GM21786 (cell line): Measurements from ENCODE around the gene MYCN.

Source experiments
- ATAC-seq: cut with Tn5 transposase; IDR thresholded peaks from one replicate; pipeline ENCODE4 v1.9.1; 2021; ENCODE audit not compliant: unreplicated experiment

Gene MYCN

GRCh38 chr2:15930589-15931318 is 9.6 kb upstream of the MYCN start:
- no peak for ATAC-seq

- ATAC-seq: no peak
Measured at GRCh38 chr2:15931319-15931890, 8.9 kb upstream of the MYCN start.

- no peak for ATAC-seq
Measured at GRCh38 chr2:15931950-15932349, 8.4 kb upstream of the MYCN start.

GRCh38 chr2:15932394-15933183 is 7.8 kb upstream of the MYCN start:
- ATAC-seq: no peak

- ATAC-seq: no peak
Measured at GRCh38 chr2:15933184-15933845, 7.0 kb upstream of the MYCN start.

- no peak for ATAC-seq
Measured at GRCh38 chr2:15934291-15934945, 5.9 kb upstream of the MYCN start.

- ATAC-seq: no peak
Measured at GRCh38 chr2:15935189-15935588, 5.2 kb upstream of the MYCN start.

- no peak for ATAC-seq
Measured at GRCh38 chr2:15935675-15936074, 4.7 kb upstream of the MYCN start.

GRCh38 chr2:15936277-15937104 is 3.9 kb upstream of the MYCN start:
- ATAC-seq: no peak

GRCh38 chr2:15937105-15937881 is 3.1 kb upstream of the MYCN start:
- no peak for ATAC-seq

GRCh38 chr2:15937882-15938802 is 2.2 kb upstream of the MYCN start:
- ATAC-seq: no peak

- ATAC-seq: no peak
Measured at GRCh38 chr2:15938803-15939555, 1.4 kb upstream of the MYCN start.

GRCh38 chr2:15939556-15939853 is 845 bp upstream of the MYCN start:
- ATAC-seq: peak; percentile 52

GRCh38 chr2:15940661-15941480 is 521 bp downstream of the MYCN start:
- no peak for ATAC-seq

- no peak for ATAC-seq
Measured at GRCh38 chr2:15941481-15941850, 1.1 kb downstream of the MYCN start.

- ATAC-seq: no peak
Measured at GRCh38 chr2:15941871-15942710, 1.7 kb downstream of the MYCN start.
